Endothelial cell of umbilical vein (primary cell): Measurements from ENCODE around the gene DENR. TPM values are rescaled to one million over a fixed set of nuclear protein-coding genes. Genes with fewer than 3 reads are reported as not detected.
"Not testable (repeated sequence)": the region's sequence is repeated elsewhere in the genome, so short reads cannot be mapped to it uniquely, and the experiment has no call there.

ENCODE experiments used
- Bru-seq: library from RNA; stranded (reverse); fragments of 400-500 nt; gene quantifications from one replicate; lab custom pipeline; 2021; lab: Mats Ljungman, UMichigan
- BruChase-seq, 2 experiments: library from RNA; stranded (reverse); fragments of 400-500 nt; gene quantifications; one replicate each; lab custom pipeline; 2021; lab: Mats Ljungman, UMichigan
- BruUV-seq: library from RNA; stranded (reverse); fragments of 400-500 nt; replicated peaks from 2 replicates; lab custom pipeline; 2021; lab: Mats Ljungman, UMichigan
- CTCF ChIA-PET: fragments of 300-600, 350-600 bp; sonication (Branson Sonifier 250); formaldehyde crosslinking; loops from one replicate; lab custom pipeline; 2021; ENCODE audit warnings: antibody characterized with exemption, inconsistent platforms; lab: Charles Lee
- POLR2A ChIA-PET: fragments of 300-600, 350-600 bp; sonication (Branson Sonifier 250); formaldehyde crosslinking; loops from one replicate; lab custom pipeline; 2021; ENCODE audit warnings: antibody characterized with exemption, inconsistent platforms; lab: Charles Lee
- DNase-seq: peaks from one replicate; pipeline ENCODE4 v3.0.0-alpha.2; 2011; ENCODE audit warnings: low read depth, low spot score
- FAIRE-seq: peaks from 2 replicates; lab custom pipeline; 2011; peaks lifted over from hg19 to GRCh38; lab: Jason Lieb, UNC
- H2AFZ ChIP-seq: 2 replicates; pipeline ENCODE4 v1.6.0; 2012; ENCODE audit warnings: low read depth, low read length, control low read depth, inconsistent platforms
- H3K27ac ChIP-seq: 2 replicates; pipeline ENCODE4 v1.5.1; 2011; ENCODE audit warnings: low read depth, mild to moderate bottlenecking, control low read depth, low read length, moderate library complexity; ENCODE audit not compliant: insufficient read depth
- H3K27me3 ChIP-seq, 2 experiments: 2 replicates each; pipeline versions ENCODE4 v1.6.0 to v1.6.1; 2011; ENCODE audit warnings: low read length in 2 of 2, mixed read lengths in 1 of 2; ENCODE audit not compliant: control insufficient read depth in 2 of 2, insufficient read depth in 2 of 2
- H3K36me3 ChIP-seq, 2 experiments: 2 replicates in 1 of 2; 3 replicates in 1 of 2; pipeline ENCODE4 v1.5.1; 2011; ENCODE audit warnings: low read length in 2 of 2, mild to moderate bottlenecking in 1 of 2, moderate library complexity in 1 of 2; ENCODE audit not compliant: control insufficient read depth in 2 of 2, insufficient read depth in 2 of 2; ENCODE audit errors: extremely low read depth in 1 of 2
- H3K4me1 ChIP-seq: 3 replicates; pipeline ENCODE4 v1.5.1; 2011; ENCODE audit warnings: mild to moderate bottlenecking, low read length; ENCODE audit not compliant: control insufficient read depth, insufficient read depth; ENCODE audit errors: extremely low read depth
- H3K4me2 ChIP-seq: 2 replicates; pipeline ENCODE4 v1.6.1; 2011; ENCODE audit warnings: low read length, control low read depth, mixed read lengths; ENCODE audit not compliant: insufficient read depth
- H3K4me3 ChIP-seq, 3 experiments: fragments of 200-600 bp in 1 of 3; sonication (generic), shearing (Covaris generic) in 1 of 3; replicated peaks in 1 of 3; 2 replicates each; pipeline ENCODE4 v1.5.1; 2011 to 2016; ENCODE audit warnings: control low read depth in 3 of 3, low read length in 3 of 3, mild to moderate bottlenecking in 2 of 3, inconsistent platforms in 1 of 3, low read depth in 1 of 3, moderate library complexity in 1 of 3; ENCODE audit not compliant: insufficient read depth in 1 of 3
- H3K79me2 ChIP-seq: 2 replicates; pipeline ENCODE4 v1.6.0; 2012; ENCODE audit warnings: low read length, inconsistent platforms; ENCODE audit not compliant: control insufficient read depth, insufficient read depth
- H3K9ac ChIP-seq: replicated peaks from 2 replicates; pipeline ENCODE3; 2011; ENCODE audit warnings: low read length, control low read depth; ENCODE audit not compliant: insufficient read depth; ENCODE audit errors: extremely low read depth
- H3K9me1 ChIP-seq: replicated peaks from 3 replicates; pipeline ENCODE4 v1.6.0; 2011; ENCODE audit warnings: mild to moderate bottlenecking, low read length; ENCODE audit not compliant: control insufficient read depth, insufficient read depth; ENCODE audit errors: extremely low read depth
- H3K9me3 ChIP-seq: replicated peaks from 2 replicates; pipeline ENCODE4 v1.5.1; 2012; ENCODE audit warnings: low read length, inconsistent platforms; ENCODE audit not compliant: control insufficient read depth, insufficient read depth
- H4K20me1 ChIP-seq: replicated peaks from 2 replicates; pipeline ENCODE3; 2011; ENCODE audit warnings: mild to moderate bottlenecking, low read length; ENCODE audit not compliant: control insufficient read depth, insufficient read depth; ENCODE audit errors: extremely low read depth
- EZH2 ChIP-seq: IDR thresholded peaks from 2 replicates; pipeline ENCODE4 v1.6.1; 2012; ENCODE audit warnings: borderline replicate concordance, low read depth, mild to moderate bottlenecking, moderate library complexity, low read length, inconsistent platforms; ENCODE audit not compliant: severe bottlenecking
- FOS ChIP-seq: IDR thresholded peaks from 2 replicates; pipeline ENCODE4 v1.6.1; 2011; ENCODE audit warnings: mild to moderate bottlenecking, low read length, moderate library complexity, borderline replicate concordance; ENCODE audit not compliant: insufficient read depth
- GATA2 ChIP-seq: IDR thresholded peaks from 2 replicates; pipeline ENCODE4 v1.7.0; 2011; ENCODE audit warnings: low read depth, mild to moderate bottlenecking, moderate library complexity, mixed read lengths, low read length; ENCODE audit not compliant: insufficient read length, insufficient read depth
- JUN ChIP-seq: IDR thresholded peaks from 2 replicates; pipeline ENCODE4 v1.6.1; 2011; ENCODE audit warnings: borderline replicate concordance, low read depth; ENCODE audit not compliant: insufficient read length, insufficient read depth
- MYC ChIP-seq: IDR thresholded peaks from one replicate; pipeline ENCODE4 v1.6.1; 2011; ENCODE audit warnings: mild to moderate bottlenecking, low read depth, low read length
- POLR2A ChIP-seq: IDR thresholded peaks from 2 replicates; pipeline ENCODE4 v1.6.1; 2012; ENCODE audit warnings: low read depth, mild to moderate bottlenecking, control low read depth, low read length
- POLR2AphosphoS5 ChIP-seq: IDR thresholded peaks from 2 replicates; pipeline ENCODE4 v1.6.1; 2012; ENCODE audit warnings: low read depth, mild to moderate bottlenecking, control low read depth, low read length, moderate library complexity; ENCODE audit not compliant: insufficient read depth
- dilution Hi-C: fragments of 300-500 bp; cut with MboI; formaldehyde crosslinking; loops from one replicate; pipeline ENCODE4 v1.15.0; 2019; ENCODE audit warnings: low sequenced_read_pairs; ENCODE audit not compliant: extremely low pct_ligation_motif_present
- intact Hi-C: fragments of 100-400 bp; cut with micrococcal nuclease; formaldehyde crosslinking; loops from one replicate; pipeline ENCODE4 v1.10.0; 2022
- long read RNA-seq: library from polyadenylated mRNA; stranded (forward); transcript quantifications from one replicate; pipeline ENCODE4 v2.0.0, GENCODE V29; 2021
- polyA minus RNA-seq, 3 experiments: library from RNA; depleted of rRNA, polyadenylated mRNA; stranded (reverse); fragments of >200 nt; gene quantifications; 1 replicate in 1 of 3; 2 replicates in 2 of 3; pipeline ENCODE4 v1.2.3, GENCODE V29; 2011
- polyA plus RNA-seq, 4 experiments: library from polyadenylated mRNA; depleted of rRNA in 3 of 4; stranded (reverse) in 3 of 4; unstranded in 1 of 4; fragments of >200 nt; gene quantifications; 2 replicates each; pipeline versions ENCODE4 v1.2.1 to v1.2.3, GENCODE V29; 2011 to 2012; ENCODE audit warnings: missing spikeins in 1 of 4
- total RNA-seq: library from RNA; stranded (reverse); gene quantifications from 2 replicates; pipeline ENCODE4 v1.2.3, GENCODE V29; 2021
- TF ChIP-seq, protein P1 (sequence below), 2 donors: IDR thresholded peaks; 1 replicate in 1 of 2; 2 replicates in 1 of 2; pipeline ENCODE4 v1.5.1; 2011; ENCODE audit warnings: low read length in 2 of 2, mild to moderate bottlenecking in 2 of 2, moderate library complexity in 2 of 2, control low read depth in 1 of 2, inconsistent platforms in 1 of 2, low read depth in 1 of 2; ENCODE audit not compliant: insufficient read depth in 1 of 2; ENCODE audit errors: extremely low read depth in 1 of 2
- TF ChIP-seq, protein P2 (sequence below): IDR thresholded peaks from 2 replicates; pipeline ENCODE4 v1.6.1; 2011; ENCODE audit not compliant: insufficient read depth, insufficient read length

Gene DENR, protein sequence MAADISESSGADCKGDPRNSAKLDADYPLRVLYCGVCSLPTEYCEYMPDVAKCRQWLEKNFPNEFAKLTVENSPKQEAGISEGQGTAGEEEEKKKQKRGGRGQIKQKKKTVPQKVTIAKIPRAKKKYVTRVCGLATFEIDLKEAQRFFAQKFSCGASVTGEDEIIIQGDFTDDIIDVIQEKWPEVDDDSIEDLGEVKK
- total RNA-seq (66.5 and 70.3 TPM in 2 replicates), polyA plus RNA-seq (20.3 and 25.8 TPM in 2 replicates), polyA minus RNA-seq (19.9 and 25.6 TPM in 2 replicates), Bru-seq, nascent RNA (percentile 91 among the genes with signal in this experiment), BruChase-seq, experiment 1, labeled RNA remaining after a 6-hour chase (percentile 97 among the genes with signal in this experiment), BruChase-seq, experiment 2, labeled RNA remaining after a 2-hour chase (percentile 97 among the genes with signal in this experiment)
- 25.4 and 27.2 TPM in 2 replicates for polyA plus RNA-seq (2011; cell fraction: cytosol; rRNA removed)
- polyA plus RNA-seq (2011; cell fraction: nucleus; rRNA removed) = 19.6 and 28.4 TPM in 2 replicates
- polyA plus RNA-seq (2012) = 47.4 and 66.3 TPM in 2 replicates
- polyA minus RNA-seq (2011; cell fraction: cytosol; rRNA and poly(A)+ RNA removed) = 16.8 TPM
- 13.8 and 16.6 TPM in 2 replicates for polyA minus RNA-seq (2011; cell fraction: nucleus; rRNA and poly(A)+ RNA removed)
- long read RNA-seq, partial matches to known transcripts = 12 of 20 reads
- long read RNA-seq, other reads (novel, unspliced or antisense) = 8 of 20 reads

DNA sequence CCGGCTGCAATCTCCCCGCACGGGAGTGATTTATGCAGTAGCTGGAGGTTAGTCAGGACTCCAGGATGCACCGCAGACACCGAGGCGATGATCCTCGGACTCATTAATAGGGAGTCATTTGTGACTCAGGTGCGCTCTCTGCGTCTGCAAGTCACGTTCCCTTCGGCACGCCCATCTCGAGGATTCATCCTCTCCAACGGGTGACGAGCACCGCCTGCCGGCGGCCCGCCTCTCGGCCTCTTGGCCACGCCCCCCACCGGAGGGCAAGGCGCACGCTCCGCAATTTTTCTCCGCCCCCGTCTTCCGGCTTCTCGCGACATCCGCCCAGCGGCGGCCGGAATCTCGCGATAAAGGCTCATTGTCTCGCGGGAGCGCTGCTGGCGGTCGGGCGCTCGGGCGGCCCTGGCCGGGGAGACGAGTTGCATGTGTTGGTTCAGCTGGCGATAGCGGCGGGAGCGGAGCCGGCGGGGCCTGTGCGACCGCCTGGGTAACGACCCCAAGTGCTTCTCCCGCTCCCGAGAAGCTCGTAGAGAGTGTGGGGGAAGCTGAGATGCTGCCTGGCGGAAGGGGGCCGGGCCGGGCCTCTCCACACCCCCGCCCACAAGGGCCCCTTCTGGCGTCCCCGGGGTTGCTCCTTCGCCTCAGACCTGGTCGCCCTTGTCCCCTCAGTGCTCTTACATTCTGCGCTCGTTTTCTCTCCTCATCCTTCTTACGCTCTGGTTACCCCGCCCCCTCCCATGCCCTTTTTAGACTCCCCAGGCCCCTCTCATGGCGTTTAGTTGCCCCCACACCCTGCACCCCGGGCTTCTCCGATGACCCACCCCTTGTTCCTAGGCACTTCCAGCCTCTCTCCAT, at the start of gene DENR:
Gene DENR, plus strand, starts transcription at position 361 of the 855 bp plus-strand sequence. CDS start 878 bp downstream, outside the sequence.
- FAIRE-seq = peak; percentile 83
- no peaks in the 10 kb centered on the region for H3K27me3 ChIP-seq
- dilution Hi-C loops = no loop called here

DNA sequence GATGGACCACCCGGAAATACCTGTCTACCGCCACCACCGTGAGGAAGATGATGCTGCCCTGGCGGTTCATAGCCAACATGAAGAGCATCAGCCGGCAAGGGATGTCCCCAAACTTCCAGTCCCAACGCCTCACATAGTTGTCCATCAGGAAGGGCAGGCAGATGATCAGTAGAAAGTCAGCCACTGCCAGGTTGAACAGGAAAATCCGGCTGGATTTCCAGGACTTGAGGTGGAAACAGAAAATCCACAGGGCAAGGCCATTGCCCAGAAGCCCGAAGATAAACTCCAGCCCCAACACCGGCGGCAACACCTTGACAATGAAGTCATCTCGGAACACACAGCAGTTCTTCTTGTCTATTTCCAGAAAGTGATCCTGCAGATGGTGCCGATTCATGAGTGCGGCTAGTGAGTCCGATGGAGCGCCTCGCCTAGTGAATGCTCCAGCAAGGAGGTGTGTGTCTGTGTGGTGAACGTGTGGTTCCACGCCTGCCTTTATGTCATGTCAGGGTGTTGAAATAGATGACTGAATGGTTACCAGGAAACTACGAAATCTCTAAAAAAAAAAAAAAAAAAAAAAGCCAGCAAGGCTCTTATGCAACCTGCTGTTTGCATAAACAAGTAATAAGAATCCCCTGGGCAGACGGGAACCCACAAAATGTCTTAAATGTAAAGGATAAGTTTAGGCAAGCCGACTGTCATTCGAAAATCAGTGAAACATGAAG, 49.6 kb upstream of the DENR start, which contains the start of gene HCAR2:
Gene HCAR2, minus strand, starts transcription at position 468 of the 722 bp plus-strand sequence. Its CDS starts 74 bp downstream, at position 394.
- intact Hi-C loops, H3K9me3 ChIP-seq, dilution Hi-C loops, H3K4me3 ChIP-seq, FAIRE-seq, POLR2A ChIA-PET, H3K9me1 ChIP-seq, H3K4me2 ChIP-seq, H4K20me1 ChIP-seq, H3K9ac ChIP-seq, DNase-seq, H3K36me3 ChIP-seq, H3K27me3 ChIP-seq, BruUV-seq, CTCF ChIA-PET, H3K27ac ChIP-seq, H3K79me2 ChIP-seq, H2AFZ ChIP-seq, H3K4me1 ChIP-seq: not testable (repeated sequence)

More for the DNA sequence above, at the start of gene DENR:
- Histone ChIP-seq H3K79me2 (peaks cover 31% of the 10 kb centered on the region), H3K36me3 (peaks cover 2 to 12% of the 10 kb centered on the region in 2 experiments), H3K4me1 (peaks cover 11% of the 10 kb centered on the region), H3K4me2 (peak within 1 kb of the TSS; percentile 88), H3K27ac (peak within 1 kb of the TSS; percentile 74), H3K9me3 (no peaks in the 10 kb centered on the region), H4K20me1 (no peaks in the 10 kb centered on the region), H3K9me1 (no peaks in the 10 kb centered on the region), H2AFZ (peak within 1 kb of the TSS; percentile 74), H3K9ac (peak within 1 kb of the TSS; percentile 90), H3K4me3 (peak within 1 kb of the TSS; percentile 66 to 87 (median 77))
- no TSS peak for BruUV-seq
- peak; percentile 98 for DNase-seq
- intact Hi-C loops = loop anchor here (1.0 to 5.0 kb wide), 5 partner anchors 114 to 525 kb away; partner anchors contain the start of genes DIABLO and KNTC1
- ChIA-PET POLR2A (interaction anchor here (0.6 kb wide), 1 partner anchor 314 kb away, joined by 3 read pairs; no protein-coding TSS in a partner anchor), CTCF (interaction anchor here (1.0 to 3.1 kb wide), 6 partner anchors 10 to 115 kb away, joined by 3 to 38 read pairs (median 3); no protein-coding TSS in a partner anchor)
- no peak for TF ChIP-seq EZH2
- TF ChIP-seq JUN = no peak
- TF ChIP-seq, protein P1, sequence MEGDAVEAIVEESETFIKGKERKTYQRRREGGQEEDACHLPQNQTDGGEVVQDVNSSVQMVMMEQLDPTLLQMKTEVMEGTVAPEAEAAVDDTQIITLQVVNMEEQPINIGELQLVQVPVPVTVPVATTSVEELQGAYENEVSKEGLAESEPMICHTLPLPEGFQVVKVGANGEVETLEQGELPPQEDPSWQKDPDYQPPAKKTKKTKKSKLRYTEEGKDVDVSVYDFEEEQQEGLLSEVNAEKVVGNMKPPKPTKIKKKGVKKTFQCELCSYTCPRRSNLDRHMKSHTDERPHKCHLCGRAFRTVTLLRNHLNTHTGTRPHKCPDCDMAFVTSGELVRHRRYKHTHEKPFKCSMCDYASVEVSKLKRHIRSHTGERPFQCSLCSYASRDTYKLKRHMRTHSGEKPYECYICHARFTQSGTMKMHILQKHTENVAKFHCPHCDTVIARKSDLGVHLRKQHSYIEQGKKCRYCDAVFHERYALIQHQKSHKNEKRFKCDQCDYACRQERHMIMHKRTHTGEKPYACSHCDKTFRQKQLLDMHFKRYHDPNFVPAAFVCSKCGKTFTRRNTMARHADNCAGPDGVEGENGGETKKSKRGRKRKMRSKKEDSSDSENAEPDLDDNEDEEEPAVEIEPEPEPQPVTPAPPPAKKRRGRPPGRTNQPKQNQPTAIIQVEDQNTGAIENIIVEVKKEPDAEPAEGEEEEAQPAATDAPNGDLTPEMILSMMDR (IDR thresholded peaks at IDR 0.05; ENCODE audit: extremely low read depth in 1 of 2, insufficient read depth in 1 of 2, low read depth in 1 of 2, low read length in 2 of 2) = peak; percentile 87 to 90
- peak; percentile 14 for TF ChIP-seq GATA2
- peak; percentile 95 for TF ChIP-seq POLR2AphosphoS5
- peak; percentile 98 for TF ChIP-seq POLR2A
- TF ChIP-seq, protein P2, sequence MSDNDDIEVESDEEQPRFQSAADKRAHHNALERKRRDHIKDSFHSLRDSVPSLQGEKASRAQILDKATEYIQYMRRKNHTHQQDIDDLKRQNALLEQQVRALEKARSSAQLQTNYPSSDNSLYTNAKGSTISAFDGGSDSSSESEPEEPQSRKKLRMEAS = peak; percentile 81
- no peak for TF ChIP-seq MYC
- peak; percentile 52 for TF ChIP-seq FOS
